CD4-positive, CD25-positive, alpha-beta regulatory T cell (primary cell): ENCODE data around the gene RETREG1. TPM values are rescaled to one million over a fixed set of nuclear protein-coding genes. Genes with fewer than 3 reads are reported as not detected.

Experiments used
- ATAC-seq, 2 donors: fragments of 150-1000 bp; cut with Tn5 transposase; one replicate each; pipeline ENCODE4 v1.10.0; 2021; ENCODE audit warnings: low read depth in 2 of 2, moderate number of reproducible peaks in 2 of 2, moderate library complexity in 1 of 2
- DNase-seq, 3 donors: peaks; one replicate each; pipeline versions ENCODE4 v3.0.0 to v3.0.0-alpha.2; 2012 to 2022; ENCODE audit warnings: mixed read lengths in 1 of 3
- H3K27ac ChIP-seq: one replicate; pipeline ENCODE4 v1.7.0; 2013; ENCODE audit warnings: mild to moderate bottlenecking, low read length; ENCODE audit not compliant: insufficient read depth, poor library complexity, severe bottlenecking
- H3K27me3 ChIP-seq: one replicate; pipeline ENCODE4 v1.7.0; 2013; ENCODE audit warnings: low read length; ENCODE audit not compliant: control insufficient read depth, insufficient read depth
- H3K36me3 ChIP-seq: one replicate; pipeline ENCODE4 v1.7.0; 2013; ENCODE audit warnings: mild to moderate bottlenecking, low read length, moderate library complexity; ENCODE audit not compliant: control insufficient read depth, insufficient read depth
- H3K4me1 ChIP-seq: 2 replicates; pipeline ENCODE4 v1.7.0; 2013; ENCODE audit warnings: mild to moderate bottlenecking, low read length; ENCODE audit not compliant: insufficient read depth, control insufficient read depth, poor library complexity, severe bottlenecking
- H3K4me3 ChIP-seq: one replicate; pipeline ENCODE4 v1.7.0; 2013; ENCODE audit warnings: low read depth, mild to moderate bottlenecking, low read length, moderate library complexity
- H3K9me3 ChIP-seq, 2 experiments: 1 replicate in 1 of 2; 2 replicates in 1 of 2; pipeline ENCODE4 v1.7.0; 2013; ENCODE audit warnings: low read length in 2 of 2, mild to moderate bottlenecking in 1 of 2, moderate library complexity in 1 of 2; ENCODE audit not compliant: control insufficient read depth in 2 of 2
- H3K27ac Mint-ChIP-seq, 3 donors: one replicate each; pipeline ENCODE4 v1.8.0; 2020 to 2022; ENCODE audit warnings: mild to moderate bottlenecking in 3 of 3, mixed read lengths in 3 of 3, moderate library complexity in 2 of 3
- H3K27me3 Mint-ChIP-seq: one replicate; pipeline ENCODE4 v1.8.0; 2022; ENCODE audit warnings: mild to moderate bottlenecking, mixed read lengths
- H3K36me3 Mint-ChIP-seq: one replicate; pipeline ENCODE4 v1.8.0; 2020; ENCODE audit warnings: mixed read lengths
- H3K4me1 Mint-ChIP-seq, 4 donors: one replicate each; pipeline ENCODE4 v1.8.0; 2020 to 2022; ENCODE audit warnings: mixed read lengths in 4 of 4, mild to moderate bottlenecking in 1 of 4
- H3K4me3 Mint-ChIP-seq, 4 donors: one replicate each; pipeline ENCODE4 v1.8.0; 2020 to 2022; ENCODE audit warnings: mild to moderate bottlenecking in 4 of 4, mixed read lengths in 4 of 4, moderate library complexity in 3 of 4
- H3K9me3 Mint-ChIP-seq, 7 donors: one replicate each; pipeline ENCODE4 v1.8.0; 2020 to 2022; ENCODE audit warnings: mixed read lengths in 7 of 7, mild to moderate bottlenecking in 3 of 7, moderate library complexity in 2 of 7
- polyA plus RNA-seq, 4 donors: library from polyadenylated mRNA; unstranded; fragments of 300-500 nt; fragmentation: Illumina TruSeq; gene quantifications; one replicate each; pipeline ENCODE4 v1.2.3, GENCODE V29; 2021
- total RNA-seq: library from RNA; stranded (reverse); gene quantifications from one replicate; pipeline ENCODE4 v1.2.3, GENCODE V29; 2022

Gene RETREG1
- total and polyA plus RNA-seq, 5 donors from 2014 or later: 31.0 to 123 (median 64.3) TPM

- peaks cover 30% of the 10 kb centered on the region for H3K36me3 Mint-ChIP-seq
- no peak overlapping the region for H3K27ac ChIP-seq
- peak overlapping the region; percentile 2 to 66 (median 49) for H3K4me3 Mint-ChIP-seq
- no peaks in the 10 kb centered on the region for H3K27me3 Mint-ChIP-seq
- H3K36me3 ChIP-seq: peaks cover 82% of the 10 kb centered on the region
- DNase-seq: peak; percentile 21 to 84 (median 67)
- H3K9me3 Mint-ChIP-seq: no peaks in the 10 kb centered on the region
- no peaks in the 10 kb centered on the region for H3K9me3 ChIP-seq
- peaks cover 46% of the 10 kb centered on the region for H3K4me1 ChIP-seq
- H3K27me3 ChIP-seq: no peaks in the 10 kb centered on the region
- peak; percentile 58 to 79 for ATAC-seq
- H3K27ac Mint-ChIP-seq: peak overlapping the region; percentile 51 to 82 (median 79)
- peaks cover 19 to 72% (median 52%) of the 10 kb centered on the region in 4 donors for H3K4me1 Mint-ChIP-seq
- H3K4me3 ChIP-seq: peak overlapping the region; percentile 42
Measured at GRCh38 chr5:16456103-16456832, 160.5 kb downstream of the RETREG1 start.

DNA sequence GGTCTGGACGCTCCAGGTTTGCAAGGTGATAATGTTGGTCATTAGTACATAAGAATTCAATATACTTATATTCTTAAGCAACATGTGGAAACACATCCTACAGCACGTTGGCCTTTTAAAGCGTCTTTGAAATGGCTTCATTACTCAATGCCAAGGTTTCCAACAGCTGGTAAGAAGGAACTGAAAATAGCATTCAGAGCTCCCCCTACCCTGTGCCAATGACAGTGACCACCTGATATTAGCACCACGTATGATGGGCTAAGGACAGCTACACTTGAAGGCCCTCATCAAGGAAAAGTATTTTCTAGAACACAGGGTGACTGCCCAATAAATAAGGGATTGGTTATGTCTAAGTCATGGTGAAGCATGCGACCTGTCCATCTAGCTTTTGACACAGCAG is 161.1 kb downstream of the RETREG1 start:
- peak overlapping the region; percentile 16 to 66 (median 49) for H3K4me3 Mint-ChIP-seq
- no peaks in the 10 kb centered on the region for H3K27me3 ChIP-seq
- H3K9me3 ChIP-seq: no peaks in the 10 kb centered on the region
- H3K4me1 ChIP-seq: peaks cover 40% of the 10 kb centered on the region
- ATAC-seq: no peak
- no peaks in the 10 kb centered on the region for H3K27me3 Mint-ChIP-seq
- H3K27ac Mint-ChIP-seq: peak overlapping the region; percentile 51 to 82 (median 79)
- H3K36me3 ChIP-seq: peaks cover 82% of the 10 kb centered on the region
- H3K4me1 Mint-ChIP-seq: peaks cover 19 to 66% (median 48%) of the 10 kb centered on the region in 4 donors
- no peak for DNase-seq
- peaks cover 30% of the 10 kb centered on the region for H3K36me3 Mint-ChIP-seq
- no peak overlapping the region for H3K27ac ChIP-seq
- H3K4me3 ChIP-seq: peak overlapping the region; percentile 42
- no peaks in the 10 kb centered on the region for H3K9me3 Mint-ChIP-seq

- H3K4me3 ChIP-seq: no peak overlapping the region
- no peaks in the 10 kb centered on the region for H3K27me3 Mint-ChIP-seq
- peaks cover 82% of the 10 kb centered on the region for H3K36me3 ChIP-seq
- no peak overlapping the region for H3K27ac ChIP-seq
- H3K9me3 ChIP-seq: no peaks in the 10 kb centered on the region
- no peak for ATAC-seq
- H3K36me3 Mint-ChIP-seq: peaks cover 35% of the 10 kb centered on the region
- no peaks in the 10 kb centered on the region for H3K9me3 Mint-ChIP-seq
- H3K27me3 ChIP-seq: no peaks in the 10 kb centered on the region
- H3K4me3 Mint-ChIP-seq: peak overlapping the region in 1 of 4 donors; percentile 11
- peaks cover 13 to 59% (median 42%) of the 10 kb centered on the region in 4 donors for H3K4me1 Mint-ChIP-seq
- H3K4me1 ChIP-seq: peaks cover 32% of the 10 kb centered on the region
- DNase-seq: no peak
- peak overlapping the region in 1 of 3 donors; percentile 12 for H3K27ac Mint-ChIP-seq
Measured at GRCh38 chr5:16454686-16455085, 162.1 kb downstream of the RETREG1 start.

GRCh38 chr5:16453609-16454008 is 163.2 kb downstream of the RETREG1 start:
- no peak overlapping the region for H3K27ac ChIP-seq
- H3K27ac Mint-ChIP-seq: peak overlapping the region in 1 of 3 donors; percentile 51
- ATAC-seq (no peak), DNase-seq (no peak)
- H3K4me1 ChIP-seq: peaks cover 21% of the 10 kb centered on the region
- no peaks in the 10 kb centered on the region for H3K27me3 ChIP-seq
- H3K4me3 Mint-ChIP-seq: no peak overlapping the region
- H3K36me3 ChIP-seq: peaks cover 82% of the 10 kb centered on the region
- no peaks in the 10 kb centered on the region for H3K27me3 Mint-ChIP-seq
- no peak overlapping the region for H3K4me3 ChIP-seq
- no peaks in the 10 kb centered on the region for H3K9me3 ChIP-seq
- peaks cover 38% of the 10 kb centered on the region for H3K36me3 Mint-ChIP-seq
- H3K9me3 Mint-ChIP-seq: no peaks in the 10 kb centered on the region
- peaks cover 7 to 50% (median 35%) of the 10 kb centered on the region in 4 donors for H3K4me1 Mint-ChIP-seq

DNA sequence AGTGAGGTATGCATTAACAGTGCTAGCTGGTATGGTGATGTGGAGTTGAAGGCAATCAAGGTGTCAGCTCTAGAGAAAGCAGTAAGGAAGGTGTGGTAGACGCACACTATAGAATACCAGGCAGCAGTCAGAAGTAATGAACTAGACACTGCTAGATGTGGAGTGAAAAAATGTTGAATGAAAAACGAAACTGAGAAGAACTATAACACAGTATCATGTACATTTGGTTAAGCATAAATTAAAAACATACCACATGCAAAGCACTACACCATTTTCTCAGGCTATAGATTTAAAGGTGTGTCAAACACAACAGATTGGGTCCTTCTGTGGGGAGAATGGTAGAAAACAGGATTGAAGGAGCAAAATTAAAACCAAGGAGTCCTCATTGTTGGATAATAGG is 166.6 kb downstream of the RETREG1 start:
- Mint-ChIP-seq H3K36me3 (peaks cover 44% of the 10 kb centered on the region), H3K27ac (peak overlapping the region in 1 of 3 donors; percentile 56)

DNA sequence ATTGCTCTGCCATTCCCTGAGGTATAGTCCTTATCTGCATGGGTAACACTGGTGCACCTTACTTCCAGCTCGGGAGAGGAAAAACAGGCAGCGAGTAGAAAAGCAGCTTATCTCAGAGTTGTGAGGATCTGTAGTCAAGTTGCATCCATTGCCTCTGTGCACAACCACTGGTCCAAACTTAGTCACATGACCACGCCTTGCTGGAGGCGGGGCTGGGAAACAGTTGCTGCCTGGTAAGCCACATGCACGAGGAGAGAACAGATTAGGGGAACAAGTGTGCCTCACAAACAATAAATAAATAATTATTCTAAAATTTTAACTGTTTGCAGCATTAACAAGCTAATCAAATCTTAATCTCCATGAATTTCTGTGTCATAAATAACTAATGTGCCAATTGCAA is 169.8 kb downstream of the RETREG1 start:
- no peaks in the 10 kb centered on the region for H3K27me3 Mint-ChIP-seq
- Histone ChIP-seq H3K27ac (no peak overlapping the region), H3K4me3 (no peak overlapping the region), H3K27me3 (no peaks in the 10 kb centered on the region), H3K36me3 (peaks cover 38% of the 10 kb centered on the region), H3K9me3 (no peaks in the 10 kb centered on the region), H3K4me1 (no peaks in the 10 kb centered on the region)
- H3K9me3 Mint-ChIP-seq: no peaks in the 10 kb centered on the region
- H3K4me1 Mint-ChIP-seq: peaks cover 0 to 4% (median 3%) of the 10 kb centered on the region in 4 donors
- H3K4me3 Mint-ChIP-seq: no peak overlapping the region
- no peak for DNase-seq
- peaks cover 46% of the 10 kb centered on the region for H3K36me3 Mint-ChIP-seq
- H3K27ac Mint-ChIP-seq: peak overlapping the region in 1 of 3 donors; percentile 48
- ATAC-seq: no peak

More for the DNA sequence above, 166.6 kb downstream of the RETREG1 start:
- no peaks in the 10 kb centered on the region for H3K9me3 ChIP-seq
- no peaks in the 10 kb centered on the region for H3K4me1 ChIP-seq
- Mint-ChIP-seq H3K4me1 (peaks cover 0 to 16% (median 12%) of the 10 kb centered on the region in 4 donors), H3K9me3 (no peaks in the 10 kb centered on the region), H3K4me3 (no peak overlapping the region), H3K27me3 (no peaks in the 10 kb centered on the region)
- no peak overlapping the region for H3K4me3 ChIP-seq
- no peaks in the 10 kb centered on the region for H3K27me3 ChIP-seq
- ATAC-seq: no peak
- H3K27ac ChIP-seq: no peak overlapping the region
- peaks cover 58% of the 10 kb centered on the region for H3K36me3 ChIP-seq
- DNase-seq: no peak

DNA sequence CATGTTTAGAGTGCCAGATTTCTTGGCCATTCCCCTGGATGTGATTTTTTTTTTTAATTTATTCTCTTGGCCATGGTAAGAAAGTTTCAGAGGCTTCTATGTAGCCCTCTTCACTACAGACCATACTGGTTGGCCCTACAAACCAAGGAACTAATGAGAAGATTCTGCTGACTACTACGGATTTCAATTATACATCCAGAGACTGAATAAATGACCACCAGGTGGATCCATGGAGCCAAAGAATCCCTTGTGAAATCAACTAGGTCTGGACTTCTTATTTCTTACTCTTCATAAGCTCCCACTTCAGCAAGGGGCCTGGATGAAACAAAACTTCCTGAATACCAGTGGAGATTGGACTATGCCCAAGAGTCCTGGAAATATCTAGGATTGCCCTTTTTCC is 178.8 kb downstream of the RETREG1 start:
- H3K4me3 Mint-ChIP-seq: no peak overlapping the region
- peaks cover 1% of the 10 kb centered on the region for H3K36me3 Mint-ChIP-seq
- Histone ChIP-seq H3K4me1 (no peaks in the 10 kb centered on the region), H3K27me3 (peaks cover 3% of the 10 kb centered on the region), H3K27ac (no peak overlapping the region), H3K36me3 (no peaks in the 10 kb centered on the region), H3K4me3 (no peak overlapping the region), H3K9me3 (no peaks in the 10 kb centered on the region)
- no peak overlapping the region for H3K27ac Mint-ChIP-seq
- no peak for ATAC-seq
- H3K9me3 Mint-ChIP-seq: no peaks in the 10 kb centered on the region
- H3K27me3 Mint-ChIP-seq: no peaks in the 10 kb centered on the region
- no peak for DNase-seq
- H3K4me1 Mint-ChIP-seq: peaks cover 0 to 2% (median 0%) of the 10 kb centered on the region in 4 donors
